GM19455 (cell line): ENCODE measurements around the gene KMT2C.
A peak's percentile ranks its signal among the peaks of the same experiment; 100 is the strongest.
"Not testable (repeated sequence)": the region's sequence is repeated elsewhere in the genome, so short reads cannot be mapped to it uniquely, and the experiment has no call there.

Experiments
- ATAC-seq: cut with Tn5 transposase; IDR thresholded peaks from one replicate; pipeline ENCODE4 v1.9.1; 2021; ENCODE audit not compliant: unreplicated experiment

The KMT2C gene

DNA sequence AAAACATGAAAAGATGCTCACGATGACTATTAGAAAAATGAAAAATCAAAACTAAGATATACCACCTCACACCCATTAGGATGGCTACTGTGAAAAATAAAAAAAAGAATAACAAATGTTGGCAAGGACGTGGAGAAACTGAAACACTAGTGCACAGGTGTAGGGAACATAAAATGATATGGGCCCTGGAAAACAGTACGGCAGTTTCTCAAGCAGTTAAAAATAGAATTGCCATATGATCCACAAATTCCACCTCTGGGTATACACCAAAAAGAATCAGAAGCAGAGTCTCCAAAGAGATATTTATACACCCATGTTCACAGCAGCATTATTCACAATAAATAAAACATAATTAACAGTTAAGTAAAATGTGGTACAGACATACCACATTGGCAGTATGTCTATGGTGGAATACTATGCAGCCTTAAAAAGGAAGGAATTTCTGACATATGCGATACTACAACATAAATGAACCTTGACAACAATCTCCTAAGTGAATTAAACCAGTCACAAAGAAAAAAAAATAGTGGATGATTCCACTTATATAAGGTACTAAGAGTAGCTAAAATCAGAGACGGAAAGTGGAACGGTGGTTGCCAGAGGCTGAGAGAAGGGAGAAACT, 69.7 kb downstream of the KMT2C start:
- ATAC-seq: no peak

DNA sequence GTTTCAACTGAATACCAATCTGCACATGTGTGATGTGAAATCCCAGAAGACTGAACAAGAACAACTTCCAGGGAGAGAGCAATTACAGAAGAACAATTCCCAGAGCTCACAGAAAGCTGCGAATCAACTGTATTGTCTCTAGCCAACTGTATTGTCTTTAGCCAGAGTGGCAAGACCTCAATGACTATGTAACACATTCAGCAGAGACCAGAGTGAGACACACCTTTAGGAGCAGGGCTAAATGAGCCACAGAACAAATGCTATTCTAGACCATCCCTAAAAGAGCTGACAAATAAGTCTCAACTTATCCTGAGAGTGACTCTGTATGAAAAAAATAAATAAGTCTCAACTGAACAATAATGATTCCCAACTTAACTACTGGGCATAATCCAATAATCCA, 72.0 kb downstream of the KMT2C start:
- ATAC-seq: no peak

DNA sequence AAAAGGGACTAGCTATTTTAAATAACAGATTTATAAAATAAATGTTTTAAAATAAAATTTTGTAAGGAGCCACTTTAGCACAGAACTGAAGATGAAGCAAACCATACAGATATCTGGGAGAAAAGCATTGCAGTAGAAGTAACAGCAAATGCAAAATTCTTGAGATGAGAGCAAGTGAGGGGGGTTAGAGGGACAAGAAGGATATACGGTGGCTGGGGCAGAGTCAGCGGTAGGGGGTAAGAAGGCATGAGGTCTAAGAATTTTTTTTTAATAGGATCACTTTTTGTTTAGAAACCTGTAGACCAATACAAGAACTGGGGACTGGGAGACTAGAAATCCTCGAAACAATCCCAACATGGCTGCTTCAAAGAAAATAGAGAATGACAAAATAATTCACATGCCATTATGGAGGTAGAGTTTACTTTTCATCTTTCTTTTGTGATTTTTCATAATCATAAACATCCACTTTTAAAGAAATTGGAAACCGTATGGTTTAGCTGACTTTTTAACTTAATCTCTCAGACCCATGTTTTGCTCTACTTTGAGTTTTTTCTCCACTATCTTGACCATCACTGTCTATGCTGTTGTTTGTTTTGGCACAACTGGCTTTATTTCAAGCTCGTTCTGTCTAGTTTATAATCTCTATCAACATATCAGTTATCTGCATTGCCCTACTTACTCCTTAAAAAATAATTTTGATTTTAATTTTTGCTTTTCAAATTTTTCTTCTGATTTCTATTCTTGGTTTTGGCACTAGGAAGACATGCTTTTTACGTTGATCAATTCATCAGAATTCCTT, 73.5 kb downstream of the KMT2C start:
- ATAC-seq: no peak

DNA sequence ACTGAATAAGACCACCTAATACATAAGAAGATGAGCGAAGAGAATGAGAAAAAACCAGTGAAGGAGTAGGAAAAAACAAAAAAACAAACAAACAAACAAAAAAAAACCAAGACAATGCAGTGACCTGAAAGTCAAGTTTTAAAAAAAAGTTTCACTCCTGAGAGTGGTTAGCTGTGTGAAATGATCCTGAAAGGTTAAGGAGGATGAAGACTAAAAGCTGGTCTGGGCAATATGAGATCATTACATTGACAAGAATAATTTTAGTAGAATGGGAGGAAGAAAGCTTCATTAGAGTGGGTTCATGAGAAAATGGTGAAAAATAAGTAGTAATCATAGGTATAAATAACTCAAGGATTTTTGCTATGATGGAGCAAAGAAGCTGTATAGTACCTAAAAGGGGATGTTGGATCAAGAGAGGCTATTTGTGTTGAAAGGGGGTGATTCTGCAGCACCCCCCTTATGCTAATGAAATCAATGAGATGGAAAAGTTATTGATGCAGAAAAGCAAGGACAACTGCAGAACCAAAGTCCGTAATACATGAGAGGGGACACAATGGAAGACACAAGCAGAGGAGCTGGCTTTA, 80.2 kb downstream of the KMT2C start:
- no peak for ATAC-seq

DNA sequence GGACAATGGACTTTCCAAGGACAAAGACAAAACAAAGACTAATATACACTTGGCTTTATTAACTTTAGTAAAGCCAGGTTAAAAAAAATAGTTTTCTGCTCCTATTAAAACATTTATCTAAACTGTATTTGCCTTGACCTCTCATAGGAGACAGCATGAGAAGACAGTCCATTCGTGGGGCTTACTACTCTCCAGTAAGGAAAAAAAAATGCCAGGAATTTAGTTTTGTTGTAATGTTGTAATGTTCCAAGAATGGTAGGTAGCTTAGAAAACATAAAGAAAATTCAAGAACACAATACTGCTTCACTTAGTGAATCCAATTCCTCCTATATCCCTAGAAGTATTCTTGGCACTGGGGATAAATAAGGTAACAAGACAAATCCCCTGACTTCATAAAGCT, 81.7 kb downstream of the KMT2C start:
- ATAC-seq: no peak

DNA sequence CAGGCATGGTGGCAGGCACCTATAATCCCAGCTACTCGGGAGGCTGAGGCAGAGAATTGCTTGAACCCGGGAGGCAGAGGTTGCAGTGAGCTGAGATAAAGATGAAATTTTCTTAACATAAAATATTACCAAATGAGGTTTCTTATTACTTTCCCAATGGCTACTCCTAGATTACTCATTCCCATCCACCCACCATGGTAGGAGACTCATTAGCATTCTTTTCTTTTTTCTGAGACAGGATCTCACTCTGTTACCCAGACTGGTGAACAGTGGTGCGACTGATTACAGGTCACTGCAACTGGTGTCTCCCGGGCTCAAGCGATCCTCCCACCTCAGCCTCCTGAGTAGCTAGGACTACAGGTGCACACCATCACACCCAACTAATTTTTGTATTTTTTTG, 82.5 kb downstream of the KMT2C start:
- not testable (repeated sequence) for ATAC-seq

DNA sequence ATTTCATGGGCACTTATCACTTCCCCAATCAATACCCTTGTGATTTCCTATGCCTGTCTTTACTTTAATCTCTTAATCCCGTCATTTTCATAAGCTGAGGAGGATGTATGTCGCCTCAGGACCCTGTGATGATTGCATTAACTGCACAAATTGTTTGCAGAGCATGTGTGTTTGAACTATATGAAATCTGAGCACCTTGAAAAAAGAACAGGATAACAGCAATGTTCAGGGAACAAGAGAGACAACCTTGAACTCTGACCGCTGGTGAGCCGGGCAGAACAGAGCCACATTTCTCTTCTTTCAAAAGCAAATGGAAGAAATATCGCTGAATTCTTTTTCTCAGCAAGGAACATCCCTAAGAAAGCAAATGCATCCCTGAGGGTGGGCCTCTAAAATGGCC, 84.1 kb downstream of the KMT2C start:
- not testable (repeated sequence) for ATAC-seq

DNA sequence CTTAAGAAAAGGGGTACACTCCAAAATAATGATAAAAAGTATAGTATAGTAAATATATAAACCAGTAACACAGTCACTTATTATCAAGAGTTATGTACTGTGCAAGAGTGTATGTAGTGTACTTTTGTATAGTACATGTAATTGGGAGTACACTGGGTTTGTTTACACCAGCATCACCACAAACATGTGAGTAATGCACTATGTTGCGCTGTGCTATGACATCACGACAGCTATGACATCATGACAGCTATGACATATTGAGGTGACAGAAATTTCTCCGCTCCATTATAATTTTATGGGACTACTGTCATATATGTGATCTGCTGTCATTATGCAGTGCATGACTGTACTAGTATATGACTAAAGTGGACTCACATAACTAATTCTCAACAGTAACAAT, 84.6 kb downstream of the KMT2C start:
- ATAC-seq: no peak

DNA sequence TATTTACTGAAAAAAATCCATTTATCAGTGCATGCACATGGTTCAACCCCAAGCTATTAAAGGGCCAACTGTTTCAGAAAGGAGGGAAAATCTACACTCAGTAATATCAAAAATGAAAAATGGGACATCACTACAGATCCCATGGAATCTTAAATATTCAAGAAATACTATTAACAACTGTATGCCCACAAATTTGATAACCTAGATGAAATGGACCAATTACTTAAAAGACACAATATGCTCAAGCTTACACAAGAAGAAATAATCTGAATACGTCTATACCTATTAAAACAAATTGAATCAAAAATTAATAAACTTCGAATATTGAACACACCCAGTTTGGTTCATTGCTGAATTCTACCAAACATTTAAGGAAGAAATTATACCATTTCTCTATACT, 87.9 kb downstream of the KMT2C start:
- no peak for ATAC-seq

DNA sequence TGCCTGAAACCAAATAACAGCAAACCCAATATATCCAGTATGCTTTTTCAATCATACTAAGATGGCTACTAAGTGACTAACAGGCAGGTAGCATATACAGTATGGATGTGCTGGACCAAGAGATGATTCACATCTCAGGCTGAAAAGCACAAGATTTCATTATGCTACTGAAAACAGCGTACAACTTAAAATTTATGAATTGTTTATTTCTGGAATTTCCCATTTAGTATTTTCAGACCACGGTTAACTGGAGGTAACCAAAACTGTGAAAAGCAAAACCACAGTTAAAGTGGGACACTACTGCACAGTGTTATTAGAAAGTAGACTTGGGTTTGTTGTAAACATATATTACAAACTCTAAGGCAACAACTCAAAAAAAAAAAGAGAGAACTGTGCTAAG, 91.5 kb downstream of the KMT2C start:
- no peak for ATAC-seq

DNA sequence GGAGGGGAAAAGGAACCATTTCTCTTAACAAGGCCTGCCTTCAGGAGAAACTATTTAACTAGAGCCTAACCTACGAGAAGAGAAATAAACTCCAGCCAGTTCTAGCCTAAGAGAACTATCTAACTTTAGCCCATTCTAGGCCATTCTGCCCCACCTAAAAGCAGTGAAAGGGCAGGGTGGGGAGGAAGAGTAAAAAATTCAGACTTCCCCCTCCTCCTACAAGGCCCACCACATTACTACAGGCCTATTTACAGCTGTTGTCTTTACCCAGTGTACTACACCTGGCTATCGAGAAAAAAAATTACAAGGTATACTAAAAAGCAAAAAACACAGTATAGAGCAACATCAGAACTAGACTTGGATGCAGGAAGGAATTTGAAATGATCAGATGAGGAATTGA, 93.0 kb downstream of the KMT2C start:
- no peak for ATAC-seq

DNA sequence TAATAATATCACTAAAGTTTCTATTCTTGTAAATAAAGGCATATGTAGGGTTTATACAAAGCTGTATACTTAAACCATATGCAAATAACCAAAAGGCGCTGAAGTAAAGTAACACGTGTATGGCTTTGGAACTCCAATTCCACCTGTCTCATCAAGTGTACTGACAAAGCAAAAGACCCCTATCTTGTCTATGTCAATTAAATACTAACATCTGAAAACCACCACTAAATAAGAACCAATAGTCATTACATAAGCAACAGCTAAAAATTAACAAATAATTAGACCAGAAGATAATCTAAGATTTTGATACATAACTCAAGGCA, 93.9 kb downstream of the KMT2C start:
- no peak for ATAC-seq

DNA sequence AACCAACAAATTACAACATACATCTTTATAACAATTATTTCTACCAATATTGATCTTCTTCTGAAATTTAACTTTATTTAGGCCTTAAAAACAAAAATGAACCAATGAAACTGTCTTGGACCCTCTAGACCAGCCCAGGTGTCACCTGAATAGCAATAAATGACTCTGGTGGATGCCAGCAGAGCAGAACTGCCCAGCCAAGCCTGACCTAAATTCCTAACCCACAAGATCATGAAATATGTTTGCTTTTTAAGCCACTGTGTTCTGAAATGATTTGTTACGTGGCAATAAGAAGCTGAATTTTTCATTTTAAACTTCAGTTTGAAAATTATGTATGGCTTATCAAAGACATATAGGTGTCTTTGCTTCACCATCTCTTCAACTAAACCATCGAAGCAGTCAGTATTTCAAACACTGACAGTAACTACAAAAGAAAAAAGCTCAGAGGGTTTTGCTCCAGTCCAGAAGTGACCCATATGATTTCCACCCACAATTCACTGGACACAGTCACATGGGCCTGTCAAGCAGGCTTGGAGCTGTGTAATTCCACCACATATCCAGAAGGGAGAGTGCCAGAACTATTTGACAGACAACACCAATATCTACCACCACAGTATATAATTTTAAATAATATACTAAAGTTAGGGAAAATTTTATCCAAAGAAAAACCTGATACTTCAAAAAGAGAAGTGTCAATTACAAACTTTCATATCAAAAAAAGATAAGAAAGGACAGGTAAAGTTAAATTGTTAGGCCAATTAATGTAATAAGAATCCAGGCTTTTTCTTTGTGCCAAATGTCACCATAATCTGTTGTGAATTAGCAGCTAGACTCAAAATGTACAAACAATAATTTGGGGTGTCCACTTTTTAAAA, 94.5 kb downstream of the KMT2C start:
- ATAC-seq: peak; percentile 49

DNA sequence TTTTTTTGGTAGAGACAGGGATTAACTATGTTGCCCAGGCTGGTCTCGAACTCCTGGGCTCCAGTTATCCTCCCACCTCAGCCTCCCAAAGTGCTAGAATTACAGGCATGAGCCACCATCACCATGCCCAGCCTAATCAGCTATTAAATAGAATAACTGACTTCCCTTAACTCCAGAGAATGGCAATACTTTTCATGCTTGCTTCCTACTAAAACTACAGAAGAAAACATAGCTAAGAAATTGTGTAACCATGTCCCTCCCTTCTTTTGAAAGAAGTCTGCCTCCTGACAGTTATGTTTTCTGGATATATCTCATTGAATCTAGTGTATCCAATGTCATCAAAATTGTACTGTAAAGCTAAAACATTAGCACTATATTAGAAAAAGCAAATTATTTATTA, 95.6 kb downstream of the KMT2C start:
- no peak for ATAC-seq

DNA sequence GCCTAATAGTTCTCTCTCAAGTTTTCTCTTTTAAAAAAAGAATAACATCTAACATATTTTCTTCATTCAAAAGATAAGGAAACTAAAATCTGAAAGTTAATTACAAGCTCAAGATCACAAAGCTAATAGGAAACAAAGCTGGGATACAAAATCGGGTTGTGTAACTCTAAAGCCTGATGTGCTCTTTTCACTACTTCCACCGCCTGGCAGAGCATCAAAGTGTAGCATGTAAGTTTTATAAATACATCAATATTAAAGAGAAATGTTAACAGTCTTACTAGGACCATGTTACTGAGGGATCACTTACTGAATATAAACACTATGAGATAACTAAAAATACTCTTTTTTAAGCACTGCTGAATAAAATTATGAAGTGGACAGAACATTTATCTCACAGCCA, 97.2 kb downstream of the KMT2C start:
- no peak for ATAC-seq

DNA sequence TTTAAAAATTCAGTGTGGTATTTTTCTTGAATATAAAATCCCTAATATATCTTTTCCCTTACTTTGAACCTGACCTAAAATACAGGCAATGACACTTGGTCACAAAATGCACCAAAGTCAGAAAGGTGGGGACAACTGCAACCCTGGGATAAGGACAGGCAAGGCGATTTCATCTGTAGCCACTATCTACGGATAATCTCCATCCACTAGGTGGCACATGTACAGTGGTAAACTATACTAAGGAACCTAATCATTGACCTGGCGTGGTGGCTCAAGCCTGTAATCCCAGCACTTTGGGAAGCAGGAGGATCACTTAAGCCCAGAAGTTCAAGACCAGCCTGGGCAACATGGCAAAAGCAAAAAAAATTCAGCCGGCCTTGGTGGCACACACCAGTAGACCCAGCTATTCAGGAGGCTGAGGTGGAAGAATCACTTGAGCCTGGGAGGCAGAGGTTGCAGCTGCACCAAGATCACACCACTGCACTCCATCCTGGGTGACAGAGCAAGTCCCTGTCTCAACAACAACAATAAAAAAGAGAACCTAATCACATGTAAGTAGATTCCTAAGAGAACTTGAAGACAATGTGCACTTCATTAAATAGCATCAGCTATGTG, 98.9 kb downstream of the KMT2C start:
- peak; percentile 79 for ATAC-seq

DNA sequence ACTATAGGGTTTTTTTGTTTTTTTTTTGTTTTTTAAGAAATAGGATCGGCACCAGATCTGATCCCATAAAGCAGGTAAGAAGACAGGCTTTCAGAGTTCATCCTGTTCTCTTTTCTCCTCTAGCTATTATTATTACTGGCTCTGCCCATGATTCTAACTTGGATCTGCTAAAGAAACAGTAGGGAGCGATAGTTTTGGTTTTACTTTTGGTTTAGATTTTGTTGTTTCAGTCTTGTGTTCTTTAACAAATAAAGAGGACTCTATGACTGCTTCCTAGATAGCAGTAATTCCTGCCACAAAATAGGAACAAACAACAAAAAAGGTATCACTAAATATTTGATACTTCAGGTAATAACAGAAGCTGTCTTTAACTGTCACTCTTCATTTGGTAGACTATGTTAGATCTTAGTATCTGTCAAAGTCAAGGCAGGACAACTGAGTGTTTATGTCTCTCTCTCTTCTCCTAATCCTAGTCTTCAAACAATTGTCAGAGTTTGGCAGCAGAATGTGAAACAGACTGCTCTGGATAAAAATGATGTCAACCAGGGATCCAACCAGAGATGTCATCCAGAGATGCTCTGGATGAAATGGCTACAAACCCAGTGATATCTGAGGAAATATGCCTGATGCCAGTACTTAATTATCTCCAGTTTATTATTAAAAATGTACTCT, 99.8 kb downstream of the KMT2C start:
- ATAC-seq: no peak

DNA sequence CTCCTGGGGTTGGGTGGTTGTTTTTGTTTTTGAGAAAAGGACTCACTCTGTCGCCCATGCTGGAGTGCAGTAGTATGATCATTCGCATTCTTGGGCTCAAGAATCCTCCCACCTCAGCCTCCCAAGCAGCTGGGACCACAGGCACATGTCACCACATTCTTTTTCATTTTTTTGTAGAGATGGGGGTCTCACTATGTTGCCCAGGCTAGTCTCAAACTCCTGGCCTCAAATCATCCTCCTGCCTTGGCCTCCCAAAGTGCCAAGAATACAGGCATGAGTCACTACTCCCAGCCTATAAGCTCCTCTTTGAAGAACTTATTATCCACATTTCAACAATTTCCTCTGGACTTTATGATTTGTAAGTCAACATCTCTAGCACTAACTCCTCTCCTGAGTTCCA, 102.7 kb downstream of the KMT2C start:
- no peak for ATAC-seq

DNA sequence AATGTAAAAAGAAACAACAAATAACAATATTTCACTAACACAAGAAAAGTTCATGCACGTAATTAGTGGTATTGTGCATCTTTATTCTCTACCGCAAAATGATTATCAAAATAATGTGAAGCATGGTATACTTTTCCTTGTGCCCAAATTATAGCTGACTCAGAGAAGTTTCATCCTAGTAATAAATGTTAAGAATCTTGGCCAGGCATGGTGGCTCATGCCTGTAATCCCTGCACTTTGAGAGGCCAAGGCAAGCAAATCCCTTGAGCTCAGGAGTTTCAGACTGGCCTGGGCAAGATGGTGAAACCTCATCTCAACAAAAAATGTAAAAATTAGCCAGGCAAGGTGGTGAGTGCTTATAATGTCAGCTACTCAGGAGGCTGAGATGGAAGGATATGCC, 105.0 kb downstream of the KMT2C start:
- ATAC-seq: no peak

DNA sequence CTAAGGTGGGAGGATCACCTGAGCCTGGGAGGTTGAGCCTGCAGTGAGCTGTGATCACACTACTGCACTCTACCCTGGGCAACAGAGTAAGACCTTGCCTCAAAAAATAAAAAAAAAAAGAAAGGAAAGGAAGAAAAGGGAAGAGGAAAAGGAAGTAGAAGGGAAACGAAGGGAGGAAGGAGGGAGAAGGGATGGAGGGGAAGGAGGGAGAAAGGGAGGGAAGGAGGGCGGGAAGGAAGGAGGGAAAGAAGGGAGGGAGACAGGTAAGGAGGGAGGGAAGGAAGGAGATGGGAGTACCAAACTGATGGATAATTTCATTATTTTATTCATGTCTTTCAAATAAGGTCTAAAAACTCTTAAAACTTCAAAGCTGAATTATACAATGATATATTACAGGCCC, 106.3 kb downstream of the KMT2C start:
- no peak for ATAC-seq

DNA sequence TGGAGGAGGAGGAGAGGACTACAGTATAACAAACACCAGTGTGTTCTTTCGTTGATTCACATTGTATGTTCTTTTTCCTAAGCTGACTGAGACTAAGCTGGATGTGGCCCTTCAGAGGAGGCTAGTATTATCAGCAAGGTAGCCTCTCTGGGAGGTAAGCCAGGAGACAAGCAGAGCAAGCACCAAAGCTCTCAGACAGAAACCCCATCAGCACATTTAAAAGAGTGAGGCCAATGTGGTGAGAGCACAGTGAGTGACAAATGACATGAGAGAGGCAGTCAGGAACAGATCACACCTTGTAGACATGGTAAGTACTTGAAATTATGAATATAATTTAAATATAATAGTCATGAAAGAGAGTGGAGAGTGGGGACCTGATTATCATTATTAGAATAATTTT, 107.6 kb downstream of the KMT2C start:
- ATAC-seq: no peak
